ENCODE results near the gene KCTD10.

The KCTD10 gene

GRCh38 chr12:109477185-109477962 is at the start of gene KCTD10, which contains the start of gene UBE3B:
Gene KCTD10, minus strand, starts transcription at chr12:109477300. Its CDS starts 38 bp downstream, at chr12:109477262.
Gene UBE3B, plus strand, starts transcription at chr12:109477634. Its CDS starts 5,918 bp downstream, at chr12:109483552.
- DNase-seq: no peak

- no peak for DNase-seq
Observed at GRCh38 chr12:109525279-109525585, 48.1 kb upstream of the KCTD10 start.

GRCh38 chr12:109524466-109525278 is 47.6 kb upstream of the KCTD10 start:
- DNase-seq: no peak

- no peak for DNase-seq
Observed at GRCh38 chr12:109523504-109523903, 46.4 kb upstream of the KCTD10 start.

GRCh38 chr12:109523071-109523470 is 46.0 kb upstream of the KCTD10 start:
- DNase-seq: no peak

- DNase-seq: no peak
Observed at GRCh38 chr12:109521831-109522230, 44.7 kb upstream of the KCTD10 start.

- DNase-seq: no peak
Observed at GRCh38 chr12:109519787-109520186, 42.7 kb upstream of the KCTD10 start.

- no peak for DNase-seq
Observed at GRCh38 chr12:109518820-109519665, 41.9 kb upstream of the KCTD10 start.

GRCh38 chr12:109517619-109518018 is 40.5 kb upstream of the KCTD10 start:
- no peak for DNase-seq

GRCh38 chr12:109513977-109514376 is 36.9 kb upstream of the KCTD10 start:
- DNase-seq: no peak

- DNase-seq: no peak
Observed at GRCh38 chr12:109513051-109513450, 36.0 kb upstream of the KCTD10 start.

- DNase-seq: no peak
Observed at GRCh38 chr12:109512608-109513007, 35.5 kb upstream of the KCTD10 start.

GRCh38 chr12:109510196-109510595 is 33.1 kb upstream of the KCTD10 start:
- DNase-seq: no peak

- no peak for DNase-seq
Observed at GRCh38 chr12:109504068-109504467, 27.0 kb upstream of the KCTD10 start.

GRCh38 chr12:109503611-109504010 is 26.5 kb upstream of the KCTD10 start:
- DNase-seq: no peak

- DNase-seq: no peak
Observed at GRCh38 chr12:109502332-109502731, 25.2 kb upstream of the KCTD10 start.

- DNase-seq: no peak
Observed at GRCh38 chr12:109501299-109501698, 24.2 kb upstream of the KCTD10 start.

GRCh38 chr12:109500406-109501185 is 23.5 kb upstream of the KCTD10 start:
- no peak for DNase-seq

GRCh38 chr12:109497675-109498074 is 20.6 kb upstream of the KCTD10 start:
- no peak for DNase-seq

- DNase-seq: no peak
Observed at GRCh38 chr12:109496306-109496705, 19.2 kb upstream of the KCTD10 start.

GRCh38 chr12:109495012-109495411 is 17.9 kb upstream of the KCTD10 start:
- no peak for DNase-seq

- no peak for DNase-seq
Observed at GRCh38 chr12:109494348-109494881, 17.3 kb upstream of the KCTD10 start.

Measured in cortex of kidney (tissue), 1 donor.